GM12878 (cell line): ENCODE results near the gene UGT1A7.

ENCODE experiments used
- CEBPB ChIP-seq, 2 experiments: fragments of 150-350 bp in 1 of 2; IDR thresholded peaks; 2 replicates each; pipeline ENCODE4 v1.6.1; 2012 to 2014; ENCODE audit warnings: low read depth in 2 of 2, low read length in 2 of 2, borderline replicate concordance in 1 of 2, inconsistent platforms in 1 of 2
- CHD2 ChIP-seq: IDR thresholded peaks from 2 replicates; pipeline ENCODE4 v1.6.1; 2011; ENCODE audit warnings: low read depth, low read length, improper control_type of control experiment, borderline replicate concordance
- NFIC ChIP-seq: IDR thresholded peaks from 2 replicates; pipeline ENCODE4 v1.6.1; 2012; ENCODE audit warnings: low read depth, mild to moderate bottlenecking, inconsistent platforms, low read length, moderate library complexity
- NR2C2 ChIP-seq: IDR thresholded peaks from 2 replicates; pipeline ENCODE4 v1.6.1; 2011; ENCODE audit warnings: borderline replicate concordance, low read depth; ENCODE audit not compliant: control insufficient read depth, insufficient read length
- PAX5 ChIP-seq: IDR thresholded peaks from 2 replicates; pipeline ENCODE4 v1.6.1; 2011; ENCODE audit warnings: low read depth, low read length, borderline replicate concordance
- PAX8 ChIP-seq: fragments of 450-650 bp; IDR thresholded peaks from 2 replicates; pipeline ENCODE4 v1.6.1; 2017; ENCODE audit warnings: mild to moderate bottlenecking, moderate library complexity
- PBX3 ChIP-seq: IDR thresholded peaks from 2 replicates; pipeline ENCODE4 v1.6.1; 2011; ENCODE audit warnings: mild to moderate bottlenecking, low read depth, low read length, moderate library complexity; ENCODE audit not compliant: insufficient replicate concordance
- RAD21 ChIP-seq: IDR thresholded peaks from 2 replicates; pipeline ENCODE4 v1.6.1; 2011; ENCODE audit warnings: mild to moderate bottlenecking, low read depth, low read length, moderate library complexity; ENCODE audit not compliant: insufficient read depth
- TAF1 ChIP-seq: IDR thresholded peaks from 2 replicates; pipeline ENCODE4 v1.6.1; 2011; ENCODE audit warnings: mild to moderate bottlenecking, low read depth, low read length, borderline replicate concordance
- TCF12 ChIP-seq: IDR thresholded peaks from 2 replicates; pipeline ENCODE4 v1.6.1; 2011; ENCODE audit warnings: low read depth, mild to moderate bottlenecking, low read length
- TCF7 ChIP-seq: IDR thresholded peaks from 2 replicates; pipeline ENCODE4 v1.6.1; 2014; ENCODE audit warnings: antibody characterized with exemption, borderline replicate concordance
- TF ChIP-seq, protein P1 (sequence below), 3 experiments: IDR thresholded peaks in 2 of 3; conservative IDR thresholded peaks in 1 of 3; 2 replicates each; pipeline ENCODE4 v1.5.1; 2011; ENCODE audit warnings: low read depth in 3 of 3, low read length in 3 of 3, mild to moderate bottlenecking in 3 of 3, control low read depth in 2 of 3, moderate library complexity in 2 of 3, inconsistent platforms in 1 of 3, mixed read lengths in 1 of 3; ENCODE audit not compliant: control insufficient read depth in 2 of 3, insufficient read depth in 1 of 3; ENCODE audit errors: extremely low read depth in 1 of 3

DNA sequence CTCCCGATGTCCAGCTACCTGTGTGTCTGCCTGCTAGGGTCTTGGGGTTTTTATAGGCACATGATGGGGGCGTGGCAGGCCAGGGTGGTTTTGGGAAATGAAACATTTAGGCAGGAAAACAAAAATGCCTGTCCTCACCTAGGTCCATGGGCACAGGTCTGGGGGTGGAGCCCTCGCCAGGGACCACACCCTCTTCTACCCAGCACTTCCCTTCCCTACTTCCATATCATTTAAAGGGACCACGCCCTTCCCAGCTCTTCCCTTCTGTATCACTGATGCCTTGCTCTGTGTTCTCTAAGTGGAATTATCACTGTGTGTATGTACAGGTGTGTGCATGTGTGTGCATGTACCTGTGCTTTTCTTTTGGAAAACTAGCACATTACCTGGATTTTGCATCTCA lies 84.7 kb downstream of the UGT1A7 start:
- no peak for TF ChIP-seq CHD2
- TF ChIP-seq CEBPB (IDR thresholded peaks at IDR 0.05; ENCODE audit: borderline replicate concordance in 1 of 2, low read depth in 2 of 2, low read length in 2 of 2) = no peak
- no peak for TF ChIP-seq RAD21
- TF ChIP-seq TCF7 = no peak
- TF ChIP-seq TCF12 = no peak
- no peak for TF ChIP-seq PBX3
- no peak for TF ChIP-seq TAF1
- TF ChIP-seq, protein P1, sequence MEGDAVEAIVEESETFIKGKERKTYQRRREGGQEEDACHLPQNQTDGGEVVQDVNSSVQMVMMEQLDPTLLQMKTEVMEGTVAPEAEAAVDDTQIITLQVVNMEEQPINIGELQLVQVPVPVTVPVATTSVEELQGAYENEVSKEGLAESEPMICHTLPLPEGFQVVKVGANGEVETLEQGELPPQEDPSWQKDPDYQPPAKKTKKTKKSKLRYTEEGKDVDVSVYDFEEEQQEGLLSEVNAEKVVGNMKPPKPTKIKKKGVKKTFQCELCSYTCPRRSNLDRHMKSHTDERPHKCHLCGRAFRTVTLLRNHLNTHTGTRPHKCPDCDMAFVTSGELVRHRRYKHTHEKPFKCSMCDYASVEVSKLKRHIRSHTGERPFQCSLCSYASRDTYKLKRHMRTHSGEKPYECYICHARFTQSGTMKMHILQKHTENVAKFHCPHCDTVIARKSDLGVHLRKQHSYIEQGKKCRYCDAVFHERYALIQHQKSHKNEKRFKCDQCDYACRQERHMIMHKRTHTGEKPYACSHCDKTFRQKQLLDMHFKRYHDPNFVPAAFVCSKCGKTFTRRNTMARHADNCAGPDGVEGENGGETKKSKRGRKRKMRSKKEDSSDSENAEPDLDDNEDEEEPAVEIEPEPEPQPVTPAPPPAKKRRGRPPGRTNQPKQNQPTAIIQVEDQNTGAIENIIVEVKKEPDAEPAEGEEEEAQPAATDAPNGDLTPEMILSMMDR (IDR thresholded peaks at IDR 0.05 in 2 of 3, conservative IDR thresholded peaks at IDR 0.05 in 1 of 3; ENCODE audit: control insufficient read depth in 2 of 3, extremely low read depth in 1 of 3, insufficient read depth in 1 of 3, low read depth in 3 of 3, low read length in 3 of 3) = no peak
- no peak for TF ChIP-seq NR2C2
- TF ChIP-seq NFIC = no peak
- no peak for TF ChIP-seq PAX8
- no peak for TF ChIP-seq PAX5
